ENCODE results near the gene APP. TPM values are rescaled to one million over a fixed set of nuclear protein-coding genes. Genes with fewer than 3 reads are reported as not detected.

The APP gene
- total RNA-seq, 4 donors from 2014 or later: 197 to 380 (median 296) TPM

DNA sequence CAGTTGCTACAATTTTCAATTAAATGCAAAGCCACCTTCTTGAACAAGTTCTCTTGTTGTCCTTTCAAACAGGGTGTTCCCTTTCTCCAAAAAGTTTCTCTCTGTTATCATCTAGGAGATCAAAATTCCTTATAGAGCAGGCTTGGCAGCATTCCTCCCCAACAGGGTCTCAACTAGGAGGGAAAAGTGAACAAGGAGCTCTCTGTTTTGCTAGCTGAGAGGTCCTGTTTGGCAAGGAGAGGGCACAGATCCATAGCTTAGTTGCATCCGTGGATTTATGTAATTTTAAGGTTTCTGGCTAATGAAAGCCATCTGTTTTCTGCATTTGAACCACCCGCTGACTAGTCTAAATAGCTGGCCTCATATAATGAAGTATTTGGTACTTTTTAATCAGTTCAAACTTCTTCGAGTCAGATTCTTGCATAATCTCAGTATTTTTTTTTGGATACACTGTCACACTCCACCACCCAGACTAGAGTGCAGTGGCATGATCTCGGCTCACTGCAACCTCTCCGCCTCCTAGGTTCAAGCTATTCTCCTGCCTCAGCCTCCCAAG is 54.0 kb downstream of the APP start:
- TF ChIP-seq, protein P1, sequence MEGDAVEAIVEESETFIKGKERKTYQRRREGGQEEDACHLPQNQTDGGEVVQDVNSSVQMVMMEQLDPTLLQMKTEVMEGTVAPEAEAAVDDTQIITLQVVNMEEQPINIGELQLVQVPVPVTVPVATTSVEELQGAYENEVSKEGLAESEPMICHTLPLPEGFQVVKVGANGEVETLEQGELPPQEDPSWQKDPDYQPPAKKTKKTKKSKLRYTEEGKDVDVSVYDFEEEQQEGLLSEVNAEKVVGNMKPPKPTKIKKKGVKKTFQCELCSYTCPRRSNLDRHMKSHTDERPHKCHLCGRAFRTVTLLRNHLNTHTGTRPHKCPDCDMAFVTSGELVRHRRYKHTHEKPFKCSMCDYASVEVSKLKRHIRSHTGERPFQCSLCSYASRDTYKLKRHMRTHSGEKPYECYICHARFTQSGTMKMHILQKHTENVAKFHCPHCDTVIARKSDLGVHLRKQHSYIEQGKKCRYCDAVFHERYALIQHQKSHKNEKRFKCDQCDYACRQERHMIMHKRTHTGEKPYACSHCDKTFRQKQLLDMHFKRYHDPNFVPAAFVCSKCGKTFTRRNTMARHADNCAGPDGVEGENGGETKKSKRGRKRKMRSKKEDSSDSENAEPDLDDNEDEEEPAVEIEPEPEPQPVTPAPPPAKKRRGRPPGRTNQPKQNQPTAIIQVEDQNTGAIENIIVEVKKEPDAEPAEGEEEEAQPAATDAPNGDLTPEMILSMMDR (IDR thresholded peaks at IDR 0.05): no peak
- no peak for ATAC-seq (ENCODE audit: low FRiP score)
- DNase-seq (ENCODE audit: low spot score): no peak

DNA sequence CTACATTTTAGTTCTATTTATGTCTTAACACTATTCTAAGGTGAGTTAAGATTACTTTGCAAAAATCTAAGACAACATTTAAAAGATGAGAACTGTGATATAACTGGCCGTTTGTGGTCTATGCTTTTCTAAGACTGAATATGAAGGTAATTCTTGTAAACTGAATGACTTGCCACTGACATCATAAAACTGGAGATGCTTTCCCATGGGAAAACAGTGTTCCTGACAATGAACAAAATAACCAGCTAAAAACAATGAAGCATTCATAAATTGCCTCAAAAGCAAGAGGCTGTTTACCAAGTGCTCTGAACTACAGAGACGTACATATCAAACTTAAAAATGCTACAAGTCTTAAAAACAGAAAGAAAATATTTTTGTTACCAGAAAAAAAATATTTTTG is 54.7 kb downstream of the APP start:
- no peak for ATAC-seq (ENCODE audit: low FRiP score)
- TF ChIP-seq, protein P1 (IDR thresholded peaks at IDR 0.05): no peak
- no peak for DNase-seq (ENCODE audit: low spot score)

DNA sequence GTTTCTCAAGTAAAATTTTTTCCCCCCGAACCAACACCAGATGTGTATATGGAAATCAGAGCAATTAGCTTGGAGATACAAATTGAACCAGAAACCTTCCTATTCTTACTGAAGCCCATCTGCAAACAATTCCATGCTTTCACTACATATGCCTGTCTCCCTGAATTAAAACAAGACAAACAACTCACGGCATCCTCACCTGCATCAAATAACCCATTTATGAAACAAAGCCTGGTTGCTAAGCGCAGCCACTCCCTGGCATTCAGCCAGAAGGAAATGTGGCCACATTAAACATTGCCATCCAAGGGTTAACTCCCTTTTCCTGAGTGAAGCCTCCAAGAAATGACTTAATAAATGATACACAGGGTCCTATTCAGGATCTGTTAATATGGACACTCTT is 55.3 kb downstream of the APP start:
- TF ChIP-seq, protein P1 (IDR thresholded peaks at IDR 0.05): no peak
- DNase-seq (ENCODE audit: low spot score) (no peak), ATAC-seq (ENCODE audit: low FRiP score) (no peak)

DNA sequence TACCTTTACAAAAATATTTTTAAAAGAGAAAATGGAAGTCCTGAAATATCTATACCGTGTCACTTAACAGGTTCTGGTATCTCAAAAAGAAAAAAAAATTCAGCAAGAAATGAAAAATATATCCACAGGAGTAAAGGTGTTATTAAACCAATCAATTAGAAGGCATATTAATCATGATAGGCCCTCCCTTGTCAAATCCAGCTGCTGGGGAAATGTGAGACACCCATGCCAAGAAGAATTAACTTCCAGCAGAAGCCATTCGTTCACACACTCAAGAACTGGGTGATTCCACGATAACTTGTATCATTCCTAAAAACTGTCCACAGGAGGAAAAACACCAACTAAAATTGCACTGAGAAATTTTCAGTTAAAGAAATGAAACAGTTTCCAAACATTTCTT is 57.6 kb downstream of the APP start:
- ATAC-seq (ENCODE audit: low FRiP score) (no peak), DNase-seq (ENCODE audit: low spot score) (no peak)
- TF ChIP-seq, protein P1 (IDR thresholded peaks at IDR 0.05): no peak

DNA sequence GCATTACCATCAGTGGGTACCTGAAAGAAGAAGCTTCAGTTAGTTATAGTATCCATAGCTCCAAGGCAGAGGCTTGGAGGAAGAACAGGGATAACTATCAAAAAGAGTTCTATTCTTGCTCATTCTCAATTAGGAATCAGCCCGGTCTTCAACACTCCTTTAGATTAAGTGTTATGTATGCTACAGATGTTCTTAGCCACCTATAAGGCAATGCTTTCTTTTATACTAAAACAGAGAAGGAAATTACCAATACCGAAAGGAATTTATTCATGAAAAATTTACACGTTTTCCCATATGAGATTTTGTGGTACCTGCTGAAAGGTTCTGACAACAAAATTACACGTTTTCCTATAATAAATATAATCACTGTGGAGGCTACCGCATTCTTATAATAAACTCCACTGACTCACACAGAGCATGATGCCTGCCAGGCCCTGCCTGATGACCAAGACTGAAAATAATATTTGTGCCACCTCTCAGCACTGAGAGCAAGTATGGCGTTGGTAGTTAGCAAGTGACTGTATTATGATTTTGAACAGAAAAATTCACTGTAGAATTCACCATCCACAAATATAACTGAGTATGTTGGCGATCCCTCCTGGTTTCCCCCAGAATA is 58.3 kb downstream of the APP start:
- TF ChIP-seq, protein P1 (IDR thresholded peaks at IDR 0.05): no peak
- DNase-seq (ENCODE audit: low spot score) (no peak), ATAC-seq (ENCODE audit: low FRiP score) (no peak)

DNA sequence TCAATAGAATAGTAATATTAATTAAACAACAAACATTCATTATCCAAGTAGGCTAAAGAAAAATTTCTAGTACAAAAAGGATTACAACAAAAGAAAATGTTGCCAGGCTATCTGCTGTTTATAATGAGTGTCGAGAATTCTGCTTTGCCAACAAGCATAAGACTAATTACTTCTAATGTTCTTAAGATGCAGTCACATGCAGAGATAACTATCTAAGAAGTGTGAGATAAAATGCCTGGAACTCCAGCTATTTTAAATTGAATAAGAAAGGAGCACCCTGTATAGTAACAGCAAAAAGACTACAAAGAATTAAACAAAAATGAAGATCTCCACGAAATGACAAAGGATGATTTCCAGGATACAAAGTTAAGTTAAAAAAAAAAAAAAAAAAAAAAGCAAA is 59.9 kb downstream of the APP start:
- no peak for ATAC-seq (ENCODE audit: low FRiP score)
- no peak for DNase-seq (ENCODE audit: low spot score)
- TF ChIP-seq, protein P1 (IDR thresholded peaks at IDR 0.05): no peak

DNA sequence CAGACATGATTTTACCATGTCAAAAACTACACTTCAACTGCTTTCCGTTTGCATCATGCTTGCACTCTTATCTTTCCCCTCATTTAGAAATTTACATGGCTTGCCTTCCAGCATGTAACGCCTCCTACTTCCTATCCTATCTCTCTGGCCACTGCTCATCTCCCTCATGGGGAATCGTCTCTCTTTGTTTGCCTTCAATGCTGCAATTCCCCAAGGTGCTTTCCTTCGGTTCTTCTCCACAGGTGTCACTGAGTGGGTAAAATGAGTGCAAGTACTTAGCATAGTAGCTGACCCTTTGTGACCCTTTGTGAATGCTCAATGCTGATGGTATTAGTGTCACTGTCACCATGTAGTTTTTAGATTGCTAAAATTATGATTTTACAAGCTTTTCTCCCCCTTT is 63.1 kb downstream of the APP start:
- no peak for DNase-seq (ENCODE audit: low spot score)
- no peak for ATAC-seq (ENCODE audit: low FRiP score)
- TF ChIP-seq, protein P1 (IDR thresholded peaks at IDR 0.05): no peak

Data from omental fat pad (tissue), 4 donors.